Activated B cell treated with CpG ODN at 0.5 μM for 24 hours (primary cell): ENCODE results near the gene SLC5A6. TPM values are rescaled to one million over a fixed set of nuclear protein-coding genes. Genes with fewer than 3 reads are reported as not detected.

Source experiments
- ATAC-seq: fragments of 200-7000 bp; cut with Tn5 transposase; one replicate; pipeline ENCODE4 v1.10.0; 2021; ENCODE audit warnings: low read depth, mild to moderate bottlenecking, moderate library complexity
- CTCF ChIA-PET: fragments of 350-600 bp; sonication (Branson Sonifier 250); formaldehyde crosslinking; loops from one replicate; lab custom pipeline; 2021; ENCODE audit warnings: antibody characterized with exemption; lab: Charles Lee
- POLR2A ChIA-PET: fragments of 350-600 bp; sonication (Branson Sonifier 250); formaldehyde crosslinking; loops from one replicate; lab custom pipeline; 2021; ENCODE audit warnings: antibody characterized with exemption; lab: Charles Lee
- DNase-seq: peaks from one replicate; pipeline ENCODE4 v3.0.0; 2022
- H3K27ac Mint-ChIP-seq: one replicate; pipeline ENCODE4 v1.8.0; 2020; ENCODE audit warnings: mixed read lengths
- H3K27me3 Mint-ChIP-seq: one replicate; pipeline ENCODE4 v1.8.0; 2021; ENCODE audit warnings: mixed read lengths
- H3K36me3 Mint-ChIP-seq: one replicate; pipeline ENCODE4 v1.8.0; 2021; ENCODE audit warnings: low read depth, mixed read lengths
- H3K4me1 Mint-ChIP-seq: one replicate; pipeline ENCODE4 v1.8.0; 2021; ENCODE audit warnings: mixed read lengths
- H3K4me3 Mint-ChIP-seq: one replicate; pipeline ENCODE4 v1.8.0; 2020; ENCODE audit warnings: mild to moderate bottlenecking, mixed read lengths
- H3K9me3 Mint-ChIP-seq: one replicate; pipeline ENCODE4 v1.8.0; 2020; ENCODE audit warnings: mixed read lengths
- CTCF ChIP-seq: fragments of 200-600 bp; IDR thresholded peaks from one replicate; pipeline ENCODE4 v1.8.0; 2022; ENCODE audit warnings: antibody characterized with exemption, mild to moderate bottlenecking
- intact Hi-C: fragments of 100-400 bp; cut with micrococcal nuclease; formaldehyde crosslinking; loops from one replicate; pipeline ENCODE4 v1.15.1; 2024
- total RNA-seq: library from RNA; stranded (reverse); gene quantifications from 2 replicates; pipeline ENCODE4 v1.2.3, GENCODE V29; 2022

The SLC5A6 gene
- total RNA-seq, 1 donor from 2014 or later, result 69.9 TPM

DNA sequence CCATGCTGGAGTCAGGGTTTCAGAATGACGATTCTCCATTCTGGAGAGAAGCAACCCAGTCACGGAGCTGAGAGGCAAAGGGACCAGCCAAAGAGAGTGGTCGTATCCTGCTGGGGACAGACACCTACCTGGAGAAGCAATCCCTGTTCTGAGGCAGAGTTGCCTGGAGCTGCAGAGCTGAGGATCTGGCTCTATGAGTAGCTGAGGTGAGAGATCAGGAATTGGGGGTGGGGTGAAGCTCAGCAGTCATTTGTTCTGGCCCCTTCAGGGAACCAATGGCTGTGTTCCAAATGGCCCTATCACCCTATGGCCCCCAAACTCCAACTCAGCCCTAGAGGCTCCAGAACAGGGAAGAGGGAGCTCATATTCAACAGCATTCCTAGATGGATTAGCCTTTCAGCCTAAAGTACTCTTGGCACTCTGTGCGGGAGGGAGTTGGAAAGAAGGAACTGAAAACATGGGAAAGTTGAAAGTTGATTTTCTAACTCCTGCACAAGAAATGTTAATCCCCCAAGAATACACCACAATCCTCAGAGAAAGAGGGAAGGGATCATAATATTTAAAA is 3.5 kb downstream of the SLC5A6 start:
- Mint-ChIP-seq H3K27ac (no peak overlapping the region), H3K36me3 (peaks cover 74% of the 10 kb centered on the region)
- CTCF ChIA-PET, result no interaction called here

GRCh38 chr2:27206346-27206745 is 5.7 kb downstream of the SLC5A6 start:
- no peak for ATAC-seq
- no peaks in the 10 kb centered on the region for H3K9me3 Mint-ChIP-seq
- POLR2A ChIA-PET, result no interaction called here
- no peak for DNase-seq
- H3K27ac Mint-ChIP-seq, result no peak overlapping the region
- no peaks in the 10 kb centered on the region for H3K27me3 Mint-ChIP-seq
- H3K4me1 Mint-ChIP-seq, result peaks cover 8% of the 10 kb centered on the region
- intact Hi-C loops, result no loop called here
- H3K36me3 Mint-ChIP-seq, result peaks cover 83% of the 10 kb centered on the region
- H3K4me3 Mint-ChIP-seq, result no peak overlapping the region
- no peak for TF ChIP-seq CTCF
- CTCF ChIA-PET, result no interaction called here

More for the DNA sequence above, 3.5 kb downstream of the SLC5A6 start:
- POLR2A ChIA-PET, result interaction anchor here (1.2 kb wide), 1 partner anchor 9 kb away, joined by 3 read pairs; no protein-coding TSS in a partner anchor
- Mint-ChIP-seq H3K4me3 (no peak overlapping the region), H3K27me3 (no peaks in the 10 kb centered on the region), H3K9me3 (no peaks in the 10 kb centered on the region), H3K4me1 (peaks cover 21% of the 10 kb centered on the region)
- TF ChIP-seq CTCF, result no peak
- intact Hi-C loops, result no loop called here
- no peak for DNase-seq
- no peak for ATAC-seq

GRCh38 chr2:27205206-27205605 is 6.9 kb downstream of the SLC5A6 start:
- H3K4me3 Mint-ChIP-seq, result no peak overlapping the region
- H3K27me3 Mint-ChIP-seq, result no peaks in the 10 kb centered on the region
- ChIA-PET CTCF (no interaction called here), POLR2A (no interaction called here)
- no peak overlapping the region for H3K27ac Mint-ChIP-seq
- intact Hi-C loops, result no loop called here
- TF ChIP-seq CTCF, result no peak
- peaks cover 91% of the 10 kb centered on the region for H3K36me3 Mint-ChIP-seq
- peaks cover 4% of the 10 kb centered on the region for H3K4me1 Mint-ChIP-seq
- DNase-seq (no peak), ATAC-seq (no peak)
- no peaks in the 10 kb centered on the region for H3K9me3 Mint-ChIP-seq

DNA sequence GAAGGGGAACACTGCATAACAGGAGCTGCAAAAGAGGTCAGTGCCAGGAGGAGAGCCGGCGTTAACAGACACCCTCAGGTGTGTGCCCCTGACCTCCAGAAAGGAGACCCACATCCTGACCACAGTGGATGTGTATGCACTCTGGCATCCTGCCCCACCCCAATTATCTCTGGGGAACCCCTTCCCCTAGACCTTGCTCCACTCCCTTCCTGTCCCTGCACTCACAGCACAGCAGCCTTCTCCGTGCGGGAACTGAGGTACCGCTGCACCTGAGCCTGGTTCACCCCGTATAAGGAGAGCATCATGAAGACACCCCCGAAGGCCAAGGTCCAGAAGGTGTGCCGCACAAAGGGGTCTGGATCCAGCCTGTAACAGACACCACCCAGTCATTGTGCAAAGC is 7.5 kb downstream of the SLC5A6 start:
- ATAC-seq (no peak), DNase-seq (no peak)
- Mint-ChIP-seq H3K27me3 (no peaks in the 10 kb centered on the region), H3K36me3 (peaks cover 92% of the 10 kb centered on the region), H3K9me3 (no peaks in the 10 kb centered on the region), H3K4me1 (no peaks in the 10 kb centered on the region), H3K4me3 (no peak overlapping the region), H3K27ac (no peak overlapping the region)
- CTCF ChIA-PET, result no interaction called here
- POLR2A ChIA-PET, result no interaction called here
- intact Hi-C loops, result no loop called here
- no peak for TF ChIP-seq CTCF

DNA sequence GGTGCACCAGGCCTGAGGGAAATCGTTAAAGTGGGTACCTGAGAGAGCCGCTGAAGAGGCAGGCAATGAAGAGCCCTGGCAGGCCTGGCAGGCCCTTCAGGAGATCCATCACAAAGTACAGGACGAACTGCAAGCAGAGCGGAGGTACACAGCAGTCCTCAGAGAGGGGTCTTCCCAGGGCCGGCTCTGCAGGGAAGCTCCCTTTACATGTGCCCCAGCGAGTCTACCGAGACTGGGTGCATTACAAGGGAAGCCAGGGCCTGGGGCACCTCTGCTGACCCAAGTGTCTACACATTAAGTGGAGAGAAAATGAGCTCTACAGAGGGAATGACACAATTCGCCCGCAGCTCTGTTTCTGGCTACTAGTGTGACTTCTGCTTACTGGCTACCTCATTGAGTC is 8.3 kb downstream of the SLC5A6 start:
- no peak for DNase-seq
- CTCF ChIA-PET, result no interaction called here
- Mint-ChIP-seq H3K9me3 (no peaks in the 10 kb centered on the region), H3K36me3 (peaks cover 91% of the 10 kb centered on the region), H3K4me1 (no peaks in the 10 kb centered on the region), H3K27me3 (no peaks in the 10 kb centered on the region), H3K27ac (no peak overlapping the region), H3K4me3 (no peak overlapping the region)
- TF ChIP-seq CTCF, result no peak
- POLR2A ChIA-PET, result interaction anchor here (2.1 kb wide), 1 partner anchor 8 kb away, joined by 6 read pairs; the partner anchor contains the start of genes ATRAID and SLC5A6
- no peak for ATAC-seq
- intact Hi-C loops, result no loop called here
